Cardiac fibroblast (primary cell): Measurements from ENCODE around the gene EFR3B.
"Not testable (repeated sequence)": the region's sequence is repeated elsewhere in the genome, so short reads cannot be mapped to it uniquely, and the experiment has no call there.

ENCODE experiments used
- DNase-seq, 2 donors: peaks; one replicate each; pipeline versions ENCODE4 v3.0.0 to v3.0.0-alpha.2; 2010; ENCODE audit warnings: low read depth in 2 of 2
- H3K4me3 ChIP-seq, 2 donors: replicated peaks in 1 of 2; 1 replicate in 1 of 2; 2 replicates in 1 of 2; pipeline ENCODE4 v1.5.1; 2011; ENCODE audit warnings: low read depth in 2 of 2, low read length in 2 of 2, mild to moderate bottlenecking in 2 of 2, moderate library complexity in 1 of 2
- TF ChIP-seq, protein P1 (sequence below): IDR thresholded peaks from one replicate; pipeline ENCODE4 v1.5.1; 2011; ENCODE audit warnings: low read depth, mild to moderate bottlenecking, low read length, inconsistent platforms

Gene EFR3B

DNA sequence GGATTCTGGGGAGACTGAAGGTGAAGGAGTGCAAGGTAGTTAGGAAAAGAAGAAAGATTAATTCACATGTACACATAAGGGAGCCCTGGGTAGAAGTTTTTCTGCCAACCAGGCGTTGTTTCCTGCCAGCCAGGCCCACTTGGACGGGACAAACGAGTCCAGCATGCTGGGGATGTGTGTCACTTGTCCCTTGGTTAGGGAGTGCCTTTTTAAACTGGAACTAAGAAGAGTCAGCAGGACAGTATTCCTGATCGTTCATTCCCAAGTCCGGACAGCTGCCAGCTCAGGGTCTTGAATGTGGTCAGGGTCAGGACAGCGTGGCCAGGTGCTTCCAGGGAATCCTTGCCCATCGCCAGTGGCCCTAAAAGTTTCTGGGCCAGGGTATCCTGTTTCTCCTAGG is 83.3 kb downstream of the EFR3B start:
- TF ChIP-seq, protein P1, sequence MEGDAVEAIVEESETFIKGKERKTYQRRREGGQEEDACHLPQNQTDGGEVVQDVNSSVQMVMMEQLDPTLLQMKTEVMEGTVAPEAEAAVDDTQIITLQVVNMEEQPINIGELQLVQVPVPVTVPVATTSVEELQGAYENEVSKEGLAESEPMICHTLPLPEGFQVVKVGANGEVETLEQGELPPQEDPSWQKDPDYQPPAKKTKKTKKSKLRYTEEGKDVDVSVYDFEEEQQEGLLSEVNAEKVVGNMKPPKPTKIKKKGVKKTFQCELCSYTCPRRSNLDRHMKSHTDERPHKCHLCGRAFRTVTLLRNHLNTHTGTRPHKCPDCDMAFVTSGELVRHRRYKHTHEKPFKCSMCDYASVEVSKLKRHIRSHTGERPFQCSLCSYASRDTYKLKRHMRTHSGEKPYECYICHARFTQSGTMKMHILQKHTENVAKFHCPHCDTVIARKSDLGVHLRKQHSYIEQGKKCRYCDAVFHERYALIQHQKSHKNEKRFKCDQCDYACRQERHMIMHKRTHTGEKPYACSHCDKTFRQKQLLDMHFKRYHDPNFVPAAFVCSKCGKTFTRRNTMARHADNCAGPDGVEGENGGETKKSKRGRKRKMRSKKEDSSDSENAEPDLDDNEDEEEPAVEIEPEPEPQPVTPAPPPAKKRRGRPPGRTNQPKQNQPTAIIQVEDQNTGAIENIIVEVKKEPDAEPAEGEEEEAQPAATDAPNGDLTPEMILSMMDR = no peak

DNA sequence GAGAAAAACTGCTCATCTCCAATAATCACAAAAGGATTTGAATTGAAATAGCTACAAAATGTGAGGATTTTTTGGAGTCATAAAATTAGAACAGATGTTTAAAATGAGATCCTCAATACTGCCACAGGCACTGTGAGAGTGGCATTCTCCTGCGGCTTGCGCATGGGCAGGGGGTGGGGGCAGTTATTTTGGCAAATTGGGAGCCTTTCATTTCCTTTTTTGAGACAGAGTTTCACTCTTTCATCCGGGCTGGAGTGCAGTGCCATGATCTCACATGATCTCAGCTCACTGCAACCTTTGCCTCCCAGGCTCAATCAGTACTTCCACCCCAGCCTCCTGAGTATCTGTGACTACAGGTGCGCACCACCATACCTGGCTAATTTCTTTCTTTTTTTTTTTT is 84.1 kb downstream of the EFR3B start:
- no peak for DNase-seq
- TF ChIP-seq, protein P1 = no peak
- no peak overlapping the region for H3K4me3 ChIP-seq

More for the DNA sequence above, 83.3 kb downstream of the EFR3B start:
- H3K4me3 ChIP-seq = no peak overlapping the region
- DNase-seq = no peak

DNA sequence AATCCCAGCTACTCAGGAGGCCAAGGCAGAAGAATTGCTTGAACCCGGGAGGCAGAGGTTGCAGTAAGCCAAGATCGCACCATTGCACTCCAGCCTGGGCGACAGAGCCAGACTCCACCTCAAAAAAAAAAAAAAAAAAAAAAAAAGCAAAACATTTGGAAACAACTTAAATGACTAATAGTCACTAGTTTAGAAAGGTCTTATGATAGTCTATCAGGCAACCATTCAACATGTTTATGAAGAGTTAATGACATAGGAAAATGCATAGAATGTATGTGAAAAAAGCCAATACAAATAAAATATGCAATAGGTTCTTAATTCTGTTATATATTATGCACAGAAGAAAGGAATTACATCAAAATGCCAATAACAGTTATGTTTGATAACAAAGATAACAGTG is 85.2 kb downstream of the EFR3B start:
- H3K4me3 ChIP-seq, DNase-seq: not testable (repeated sequence)

DNA sequence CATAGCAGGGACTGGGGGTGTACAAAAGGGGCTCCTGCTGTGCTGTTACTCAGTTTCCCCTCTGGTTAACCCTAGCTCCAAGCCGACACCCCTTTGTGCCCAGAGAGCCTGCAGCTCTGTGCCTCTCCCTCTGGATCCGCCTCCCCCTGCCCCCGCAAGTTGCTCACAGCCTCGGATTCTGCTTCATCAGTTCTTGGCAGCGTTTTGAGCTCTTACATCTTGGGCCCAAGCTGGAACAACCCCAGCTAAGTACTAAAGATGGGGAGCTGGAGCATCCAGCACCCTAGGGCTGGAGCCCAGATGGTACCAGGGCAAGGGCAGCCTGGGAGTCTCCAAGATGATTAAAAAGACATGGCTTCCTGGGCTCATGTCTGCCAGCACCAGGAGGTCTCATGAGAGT is 85.8 kb downstream of the EFR3B start:
- no peak overlapping the region for H3K4me3 ChIP-seq
- TF ChIP-seq, protein P1 = no peak
- DNase-seq = peak in 1 of 2 donors; percentile 44

DNA sequence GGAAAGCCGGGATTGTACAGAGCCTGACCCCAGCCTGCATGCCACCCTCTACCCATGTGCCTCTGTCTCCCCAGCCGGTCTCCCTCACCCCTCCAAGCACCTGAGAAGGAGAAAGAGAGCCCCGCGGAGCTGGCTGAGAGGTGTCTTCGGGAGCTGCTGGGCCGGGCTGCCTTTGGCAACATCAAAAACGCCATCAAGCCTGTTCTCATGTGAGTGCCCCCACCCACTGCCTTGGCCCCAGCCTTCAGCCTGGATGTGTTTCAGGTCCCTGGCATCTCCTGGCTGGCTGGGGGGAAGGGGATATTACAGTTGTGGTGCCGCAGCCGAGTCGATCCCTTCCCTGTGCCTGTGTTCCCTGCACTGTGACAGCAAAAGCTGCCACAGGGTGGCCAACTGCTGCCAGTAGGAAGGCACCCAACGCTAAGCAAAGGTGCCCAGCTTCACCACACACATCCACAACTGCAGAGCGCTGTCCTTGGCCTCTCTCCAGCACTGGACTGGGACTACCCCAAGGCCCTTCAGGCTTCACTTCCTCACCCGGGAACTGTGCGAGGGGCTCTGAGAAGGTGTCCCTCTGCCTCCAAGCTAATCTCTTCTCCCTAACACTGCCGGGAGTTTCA is 88.1 kb downstream of the EFR3B start:
- H3K4me3 ChIP-seq = no peak overlapping the region
- TF ChIP-seq, protein P1 = no peak

DNA sequence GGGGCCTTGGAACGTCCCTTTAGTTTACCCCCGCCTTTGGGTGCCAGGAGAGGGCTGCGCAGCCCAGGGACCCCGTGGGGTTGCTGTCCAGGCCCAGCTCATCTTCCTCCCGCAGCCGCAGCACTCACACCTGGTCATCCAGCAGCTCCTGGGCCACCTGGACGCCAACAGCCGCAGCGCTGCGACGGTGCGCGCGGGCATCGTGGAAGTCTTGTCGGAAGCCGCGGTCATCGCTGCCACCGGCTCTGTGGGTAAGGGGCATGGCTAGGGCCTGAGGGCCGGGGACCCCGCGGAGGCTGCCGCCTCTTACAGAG is 89.3 kb downstream of the EFR3B start:
- no peak for DNase-seq
- peak overlapping the region in 1 of 2 donors; percentile 11 for H3K4me3 ChIP-seq
- TF ChIP-seq, protein P1 = no peak

More for the DNA sequence above, 88.1 kb downstream of the EFR3B start:
- no peak for DNase-seq

DNA sequence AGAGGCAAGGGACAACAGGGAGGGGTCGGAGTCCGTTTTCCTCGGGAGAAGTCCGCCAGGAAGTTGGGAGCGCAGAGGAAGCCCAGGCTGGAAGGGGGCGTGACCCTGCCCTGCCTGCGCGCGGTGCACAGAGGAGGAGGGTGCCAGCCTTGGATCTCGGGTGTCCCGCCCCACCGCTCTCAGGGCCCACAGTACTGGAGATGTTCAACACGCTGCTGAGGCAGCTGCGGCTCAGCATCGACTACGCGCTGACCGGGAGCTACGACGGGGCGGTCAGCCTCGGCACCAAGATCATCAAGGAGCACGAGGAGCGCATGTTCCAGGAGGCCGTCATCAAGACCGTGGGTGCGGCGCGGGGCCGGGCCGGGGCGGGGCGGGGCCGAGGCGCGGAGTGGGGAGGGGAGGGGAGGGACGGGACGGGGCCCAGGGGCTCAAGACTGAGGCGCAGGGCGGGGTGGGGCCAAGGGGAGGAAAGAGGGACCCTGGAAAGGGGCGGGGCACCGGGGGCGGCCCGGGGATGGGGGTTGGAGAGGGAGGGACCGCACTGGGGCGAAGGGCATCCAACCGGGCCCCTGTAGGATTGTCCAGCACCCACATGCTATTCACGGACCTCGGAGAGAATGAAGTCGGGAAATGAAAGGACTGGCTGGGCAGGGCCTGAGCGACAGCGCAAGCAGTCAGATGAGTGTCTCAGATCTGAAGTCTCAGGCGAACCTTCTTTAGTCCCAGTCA is 89.9 kb downstream of the EFR3B start:
- DNase-seq = peak; percentile 10 to 18
- peak overlapping the region; percentile 11 to 28 for H3K4me3 ChIP-seq
- TF ChIP-seq, protein P1 = no peak
